Astrocyte (in vitro differentiated cells and primary cell): ENCODE results near the gene MBOAT7. TPM values are rescaled to one million over a fixed set of nuclear protein-coding genes. Genes with fewer than 3 reads are reported as not detected.
A peak's percentile ranks its signal among the peaks of the same experiment; 100 is the strongest.

Experiments
- DNase-seq: peaks from one replicate; pipeline ENCODE4 v3.0.0-alpha.2; 2010; ENCODE audit warnings: low read depth
- FAIRE-seq: peaks from 2 replicates; lab custom pipeline; 2011; peaks lifted over from hg19 to GRCh38; lab: Jason Lieb, UNC
- H2AFZ ChIP-seq: 2 replicates; pipeline ENCODE4 v1.6.0; 2012; ENCODE audit warnings: low read depth, low read length, inconsistent platforms
- H3K27ac ChIP-seq: 2 replicates; pipeline ENCODE4 v1.5.1; 2011; ENCODE audit warnings: low read depth, low read length, inconsistent platforms
- H3K27me3 ChIP-seq: 2 replicates; pipeline ENCODE4 v1.6.0; 2011; ENCODE audit warnings: low read length, inconsistent platforms; ENCODE audit not compliant: insufficient read depth
- H3K36me3 ChIP-seq: 2 replicates; pipeline ENCODE4 v1.5.1; 2011; ENCODE audit warnings: low read length, inconsistent platforms; ENCODE audit not compliant: insufficient read depth
- H3K4me1 ChIP-seq: 2 replicates; pipeline ENCODE4 v1.5.1; 2011; ENCODE audit warnings: low read length, inconsistent platforms; ENCODE audit not compliant: insufficient read depth
- H3K4me2 ChIP-seq: 2 replicates; pipeline ENCODE4 v1.6.0; 2012; ENCODE audit warnings: low read length, inconsistent platforms
- H3K4me3 ChIP-seq: 2 replicates; pipeline ENCODE4 v1.5.1; 2011; ENCODE audit warnings: low read depth, mild to moderate bottlenecking, low read length, inconsistent platforms; ENCODE audit not compliant: insufficient read depth
- H3K79me2 ChIP-seq: 2 replicates; pipeline ENCODE4 v1.6.0; 2012; ENCODE audit warnings: mild to moderate bottlenecking, low read length, inconsistent platforms; ENCODE audit not compliant: insufficient read depth
- H3K9ac ChIP-seq: 2 replicates; pipeline ENCODE4 v1.6.0; 2012; ENCODE audit warnings: mild to moderate bottlenecking, low read length, inconsistent platforms
- H3K9me3 ChIP-seq: 2 replicates; pipeline ENCODE4 v1.5.1; 2012; ENCODE audit warnings: low read depth, mild to moderate bottlenecking, low read length, inconsistent platforms; ENCODE audit not compliant: insufficient read depth
- H4K20me1 ChIP-seq: 2 replicates; pipeline ENCODE4 v1.6.0; 2012; ENCODE audit warnings: low read length, inconsistent platforms; ENCODE audit not compliant: insufficient read depth
- H3K27ac Mint-ChIP-seq: one replicate; pipeline ENCODE4 v1.8.0; 2021; ENCODE audit warnings: mild to moderate bottlenecking, mixed read lengths; ENCODE audit not compliant: unreplicated experiment
- H3K27me3 Mint-ChIP-seq: one replicate; pipeline ENCODE4 v1.8.0; 2021; ENCODE audit warnings: low read depth, mixed read lengths; ENCODE audit not compliant: unreplicated experiment
- H3K36me3 Mint-ChIP-seq: one replicate; pipeline ENCODE4 v1.8.0; 2021; ENCODE audit warnings: low read depth, mixed read lengths; ENCODE audit not compliant: unreplicated experiment
- H3K4me1 Mint-ChIP-seq: one replicate; pipeline ENCODE4 v1.8.0; 2021; ENCODE audit warnings: low read depth, mixed read lengths; ENCODE audit not compliant: unreplicated experiment
- H3K4me3 Mint-ChIP-seq: one replicate; pipeline ENCODE4 v1.8.0; 2021; ENCODE audit warnings: mild to moderate bottlenecking, moderate library complexity, mixed read lengths; ENCODE audit not compliant: unreplicated experiment
- H3K9me3 Mint-ChIP-seq: one replicate; pipeline ENCODE4 v1.8.0; 2021; ENCODE audit warnings: mild to moderate bottlenecking, mixed read lengths; ENCODE audit not compliant: unreplicated experiment
- CTCF ChIP-seq: IDR thresholded peaks from 2 replicates; pipeline ENCODE4 v1.5.1; 2011; ENCODE audit warnings: low read depth, mild to moderate bottlenecking, inconsistent platforms, low read length, moderate library complexity; ENCODE audit not compliant: insufficient read depth
- EZH2 ChIP-seq: IDR thresholded peaks from 2 replicates; pipeline ENCODE4 v1.6.1; 2012; ENCODE audit warnings: mild to moderate bottlenecking, low read length, inconsistent platforms; ENCODE audit not compliant: insufficient read depth
- total RNA-seq: library from RNA; stranded (reverse); gene quantifications from 2 replicates; pipeline ENCODE4 v1.2.1, GENCODE V29; 2021

Gene MBOAT7
- total RNA-seq, 1 donor from 2014 or later = 162 TPM

- no peaks in the 10 kb centered on the region for H3K9me3 Mint-ChIP-seq
- Histone ChIP-seq H2AFZ (peak overlapping the region; percentile 93), H3K27me3 (no peaks in the 10 kb centered on the region), H3K9ac (peak overlapping the region; percentile 96), H3K27ac (peak overlapping the region; percentile 99), H3K9me3 (no peaks in the 10 kb centered on the region), H3K4me3 (peak overlapping the region; percentile 82), H3K4me2 (peak overlapping the region; percentile 97), H3K4me1 (peaks cover 15% of the 10 kb centered on the region), H4K20me1 (peaks cover 36% of the 10 kb centered on the region), H3K36me3 (peaks cover 3% of the 10 kb centered on the region), H3K79me2 (peaks cover 46% of the 10 kb centered on the region)
- FAIRE-seq = peak; percentile 58
- peaks cover 7% of the 10 kb centered on the region for H3K4me1 Mint-ChIP-seq
- no peaks in the 10 kb centered on the region for H3K27me3 Mint-ChIP-seq
- H3K36me3 Mint-ChIP-seq = peaks cover 9% of the 10 kb centered on the region
- H3K27ac Mint-ChIP-seq = peak overlapping the region; percentile 96
- no peak for TF ChIP-seq CTCF
- TF ChIP-seq EZH2 = no peak
- peak; percentile 97 for DNase-seq
- peak overlapping the region; percentile 95 for H3K4me3 Mint-ChIP-seq
Measured at GRCh38 chr19:54190503-54191010, 1.2 kb upstream of the MBOAT7 start.

DNA sequence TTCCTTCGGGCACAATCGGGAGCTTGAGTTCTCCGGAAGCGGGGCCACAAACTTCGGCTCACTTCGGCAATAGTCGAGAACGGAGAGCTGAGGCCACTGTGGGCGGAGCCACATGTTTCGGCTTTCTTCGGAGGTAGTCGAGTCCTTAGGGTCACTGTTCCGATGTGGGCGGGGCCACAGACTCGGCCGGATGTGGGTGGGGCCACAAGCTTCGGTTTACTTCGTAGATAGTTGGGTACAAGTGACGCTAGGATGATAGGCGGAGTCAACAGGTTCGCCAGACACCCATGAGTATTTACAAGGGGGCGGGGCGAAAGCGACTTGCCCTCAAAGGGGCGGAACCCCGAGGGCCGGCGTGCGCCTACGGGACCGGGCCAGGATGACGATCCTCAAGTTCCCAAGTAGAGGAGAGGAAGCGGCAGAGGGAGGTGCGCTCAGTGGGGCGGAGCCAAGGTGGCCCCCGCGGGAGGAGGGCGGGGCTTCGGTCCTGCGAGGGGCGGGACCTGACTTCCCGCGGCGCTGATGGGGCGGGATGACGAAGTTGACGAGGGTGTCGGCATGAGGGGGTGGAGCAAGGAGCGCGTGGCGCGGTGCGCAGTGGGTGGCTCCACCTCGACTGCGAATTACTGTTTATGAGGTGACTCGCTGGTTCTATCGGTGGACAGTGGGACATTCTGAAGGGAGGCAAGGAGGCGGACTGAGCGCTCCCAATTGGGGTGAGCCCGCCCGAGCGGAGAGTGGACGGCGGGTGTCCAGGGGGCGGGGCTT lies 539 bp upstream of the MBOAT7 start:
- Mint-ChIP-seq H3K27ac (peak overlapping the region; percentile 96), H3K9me3 (no peaks in the 10 kb centered on the region), H3K27me3 (no peaks in the 10 kb centered on the region), H3K4me1 (peaks cover 7% of the 10 kb centered on the region), H3K4me3 (peak overlapping the region; percentile 95), H3K36me3 (peaks cover 10% of the 10 kb centered on the region)
- Histone ChIP-seq H3K36me3 (peaks cover 3% of the 10 kb centered on the region), H3K4me3 (peak overlapping the region; percentile 82), H3K4me1 (peaks cover 15% of the 10 kb centered on the region), H3K4me2 (peak overlapping the region; percentile 97), H2AFZ (peak overlapping the region; percentile 93), H3K79me2 (peaks cover 46% of the 10 kb centered on the region), H3K27me3 (no peaks in the 10 kb centered on the region), H4K20me1 (peaks cover 36% of the 10 kb centered on the region), H3K9ac (peak overlapping the region; percentile 96), H3K9me3 (no peaks in the 10 kb centered on the region), H3K27ac (peak overlapping the region; percentile 99)
- TF ChIP-seq CTCF = no peak
- TF ChIP-seq EZH2 = no peak
- DNase-seq (peak; percentile 99), FAIRE-seq (peak; percentile 78)
